NCI-H2196 (cell line): ENCODE results near the gene AGBL4.
A peak's percentile ranks its signal among the peaks of the same experiment; 100 is the strongest.
"Not testable (repeated sequence)": the region's sequence is repeated elsewhere in the genome, so short reads cannot be mapped to it uniquely, and the experiment has no call there.

ENCODE experiments used
- DNase-seq: peaks from one replicate; lab custom pipeline; 2025; ENCODE audit not compliant: unreplicated experiment; lab: John Stamatoyannopoulos, UW

Gene AGBL4

DNA sequence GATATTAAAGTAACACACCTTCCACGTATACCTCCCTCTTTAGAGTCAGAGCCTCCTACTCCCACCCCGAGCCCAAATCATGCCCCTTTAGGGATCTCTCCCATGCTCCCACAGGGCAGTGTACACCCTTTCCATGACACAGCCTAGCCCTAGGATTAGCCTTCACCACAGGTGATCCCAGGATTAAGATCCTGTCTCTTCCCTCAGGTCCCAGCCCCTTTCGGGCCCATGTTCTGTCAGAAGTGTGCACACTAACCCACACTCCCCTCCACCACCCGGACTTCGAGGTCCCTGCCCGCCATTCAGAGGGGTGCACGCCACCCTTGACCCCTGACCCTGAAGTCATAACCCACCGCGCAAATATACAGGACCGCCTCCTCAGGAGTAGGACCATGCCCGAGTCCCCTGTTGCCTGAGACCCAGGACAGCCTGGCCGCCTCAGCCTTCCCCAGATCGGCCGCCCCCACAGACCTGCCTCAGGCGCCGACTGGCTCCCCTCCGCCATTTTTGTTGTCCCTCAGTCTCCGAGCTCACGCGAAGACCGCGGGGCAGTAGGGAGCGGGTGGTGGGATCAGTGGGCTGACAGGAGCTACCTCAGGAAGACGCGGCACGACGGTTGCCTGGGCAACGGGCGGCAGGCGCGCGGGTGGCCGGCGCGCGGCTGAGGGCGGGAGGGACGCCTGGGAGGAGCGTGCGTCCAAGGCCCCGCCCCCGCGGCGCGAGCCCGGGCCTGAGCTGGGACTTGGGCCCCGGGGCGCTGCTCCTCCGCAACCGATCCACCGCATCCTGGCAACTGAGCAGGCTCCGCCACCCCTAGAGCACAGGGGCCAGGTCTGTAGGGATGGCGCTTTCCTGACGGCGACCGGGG is at the start of gene AGBL4:
AGBL4 (minus strand) TSS at position 663 of the 868 bp plus-strand sequence.
- DNase-seq = peak; percentile 84

DNA sequence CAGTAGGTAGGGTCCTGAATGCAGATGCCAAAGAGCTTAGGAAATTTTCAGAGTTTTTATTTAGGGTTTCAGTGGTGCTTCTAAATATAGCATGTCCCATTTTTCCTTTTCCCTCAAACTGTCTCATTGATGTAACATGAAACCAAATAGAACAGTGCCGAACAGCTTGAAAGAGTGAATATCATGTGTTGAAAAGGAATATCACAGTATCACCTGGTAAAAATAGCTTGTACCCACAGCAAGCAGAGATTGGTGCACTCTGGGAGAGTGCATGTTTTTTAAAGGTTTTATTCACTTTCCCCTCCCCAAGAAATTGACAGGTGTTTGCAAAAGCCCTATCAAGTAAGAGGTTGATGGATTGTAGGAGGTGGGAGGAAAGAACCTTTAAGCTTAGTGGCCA is 43.1 kb upstream of the AGBL4 start:
- DNase-seq = no peak

DNA sequence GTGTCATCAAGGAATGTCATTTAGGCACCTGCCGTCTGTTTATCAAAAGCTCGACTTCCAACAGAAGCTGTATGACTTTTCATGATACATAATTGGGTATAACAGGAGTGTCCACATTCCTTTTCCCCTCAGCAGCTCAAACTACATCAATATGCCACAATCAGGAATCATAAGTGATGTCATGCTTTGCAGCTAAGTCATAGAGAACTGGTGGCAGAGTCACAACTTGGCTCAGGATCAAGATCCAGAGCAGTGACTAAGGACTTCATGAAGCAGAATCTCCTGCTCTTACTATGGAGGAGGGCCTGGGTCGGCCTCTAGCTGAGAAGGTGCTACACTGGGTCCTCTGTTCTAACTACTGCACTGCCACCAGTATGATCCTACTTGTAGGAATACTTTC is 36.5 kb upstream of the AGBL4 start:
- DNase-seq = peak; percentile 13

DNA sequence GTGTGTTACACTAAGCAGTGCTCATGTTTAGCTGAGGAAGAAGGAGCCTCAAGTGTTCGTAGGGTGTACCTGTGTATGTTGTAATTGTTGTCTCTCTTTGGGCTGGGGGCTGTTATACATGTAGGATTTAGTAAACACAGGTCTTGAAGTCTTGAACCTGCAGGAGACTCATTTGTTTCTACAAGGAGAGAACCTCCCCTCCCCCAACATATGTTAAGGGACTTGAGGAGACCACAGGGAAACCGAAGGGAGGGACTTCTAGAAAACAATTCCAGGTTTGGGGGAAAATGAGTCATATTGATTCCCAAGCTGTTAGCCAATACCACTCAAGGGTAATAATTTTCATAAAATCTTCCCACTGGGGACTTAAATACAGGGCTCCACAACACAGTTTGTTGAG is 25.0 kb upstream of the AGBL4 start:
- no peak for DNase-seq

DNA sequence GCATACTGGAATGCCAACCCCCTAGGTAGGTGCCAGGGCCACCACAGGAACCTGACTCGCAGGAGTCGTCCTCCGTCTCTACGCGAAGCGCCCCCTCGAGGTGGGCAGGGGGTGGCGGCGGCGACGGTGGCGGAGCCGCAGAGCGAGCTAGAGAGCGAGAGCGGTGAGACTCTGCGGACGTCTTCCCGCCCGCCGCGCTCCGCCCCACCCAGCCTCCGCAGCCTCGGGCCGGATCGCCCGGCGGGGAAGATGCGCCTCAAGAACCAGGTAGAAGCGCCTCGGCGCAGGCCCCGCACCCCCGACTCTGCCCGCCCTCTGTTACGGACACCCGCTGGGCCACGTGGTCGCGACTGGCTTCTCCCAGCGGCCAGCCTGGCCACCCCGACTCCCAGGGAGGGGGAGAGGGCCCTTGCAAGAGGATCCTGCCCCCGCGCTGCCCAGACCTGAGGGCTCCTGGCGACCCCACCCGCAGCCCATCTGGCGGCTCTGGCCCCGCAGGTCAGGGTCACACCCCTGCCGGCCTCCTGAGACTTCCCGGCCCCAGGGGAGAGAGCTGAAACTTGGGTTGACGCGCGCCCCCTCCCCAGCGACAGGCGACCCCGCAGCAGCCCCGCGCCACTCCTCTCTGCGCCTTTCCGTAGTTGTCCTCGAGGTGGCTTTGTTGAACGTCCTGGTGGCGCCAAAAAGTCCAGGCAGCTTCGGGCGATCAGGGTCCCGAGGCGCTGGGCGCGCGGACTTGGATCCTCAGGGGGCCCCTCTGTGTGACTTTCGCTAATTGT is 24.4 kb upstream of the AGBL4 start:
- DNase-seq = no peak

DNA sequence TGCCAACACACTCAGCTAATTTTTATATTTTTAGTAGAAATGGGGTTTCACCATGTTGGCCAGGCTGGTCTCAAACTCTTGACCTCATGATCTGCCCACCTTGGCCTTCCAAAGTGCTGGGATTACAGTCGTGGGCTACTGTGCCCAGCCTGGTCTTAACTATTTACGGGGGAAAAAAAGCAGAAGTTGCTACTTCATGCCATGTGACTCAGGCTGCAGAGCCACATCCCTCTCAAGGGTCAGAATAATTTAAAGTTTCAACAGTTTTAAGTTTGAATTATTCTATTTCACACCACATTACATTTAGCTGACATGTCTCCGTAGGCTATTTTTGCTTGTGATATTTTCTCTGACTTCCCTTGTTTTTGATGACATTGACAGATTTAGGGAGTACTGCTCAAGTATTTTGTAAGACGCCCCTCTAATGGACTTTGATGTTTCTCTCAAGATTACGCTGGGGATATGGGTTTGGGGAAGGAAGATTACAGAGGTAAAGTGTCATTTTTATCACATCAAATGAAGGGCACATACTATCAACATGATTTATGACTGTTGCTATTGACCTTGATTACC is 14.6 kb upstream of the AGBL4 start:
- DNase-seq = no peak

DNA sequence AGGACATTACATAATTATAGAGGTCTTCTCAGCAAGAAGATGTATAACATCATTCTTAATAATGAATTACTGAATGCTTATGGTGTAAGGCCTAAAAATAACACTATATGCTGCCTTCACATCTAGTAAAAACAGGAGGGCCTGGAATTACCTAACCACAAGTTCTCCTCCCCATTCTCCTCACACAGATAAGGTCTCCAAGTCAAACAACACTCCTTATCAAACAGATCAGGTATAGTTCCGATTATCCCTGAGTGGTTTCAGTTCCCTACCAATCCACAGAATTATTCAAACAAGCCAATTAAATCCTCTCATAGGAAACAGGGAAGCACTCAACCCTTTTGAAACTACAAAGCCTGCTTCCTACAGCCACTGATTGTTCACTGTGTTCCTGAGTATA is 4.0 kb upstream of the AGBL4 start:
- DNase-seq = peak; percentile 11

DNA sequence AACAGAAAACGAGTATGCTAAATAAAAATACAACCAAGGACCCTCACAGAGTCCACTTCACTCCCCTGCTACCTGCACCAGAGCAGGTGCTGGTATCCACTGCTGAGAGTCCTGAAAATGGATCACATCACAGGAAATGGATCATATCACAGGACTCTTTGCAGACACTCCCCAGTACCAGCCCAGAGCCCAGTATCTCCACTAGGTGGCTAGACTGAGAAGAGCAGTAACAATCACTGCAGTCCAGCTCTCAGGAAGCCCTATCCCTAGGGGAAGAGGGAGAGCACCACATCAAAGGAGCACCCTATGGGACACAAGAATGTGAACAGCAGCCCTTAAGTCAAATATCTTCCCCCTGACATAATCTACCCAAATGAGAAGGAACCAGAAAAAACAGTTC is 28.0 kb downstream of the AGBL4 start:
- no peak for DNase-seq

DNA sequence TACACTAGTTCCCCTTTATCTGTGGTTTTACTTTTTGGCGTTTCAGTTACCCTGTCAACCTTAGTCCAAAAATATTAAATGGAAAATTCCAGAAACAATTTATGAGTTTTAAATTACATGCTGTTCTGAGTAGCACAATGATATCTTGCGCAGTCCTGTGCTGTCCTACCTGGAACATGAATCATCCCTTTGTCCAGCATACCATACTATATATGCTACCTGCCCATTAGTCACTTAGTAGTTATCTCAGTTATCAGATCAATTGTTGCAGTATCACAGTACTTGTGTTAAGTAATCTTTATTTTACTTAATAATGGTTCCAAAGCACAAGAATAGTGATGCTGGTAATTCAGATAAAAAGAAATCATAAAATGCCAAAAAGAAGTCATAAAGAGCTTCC is 52.7 kb downstream of the AGBL4 start:
- no peak for DNase-seq

DNA sequence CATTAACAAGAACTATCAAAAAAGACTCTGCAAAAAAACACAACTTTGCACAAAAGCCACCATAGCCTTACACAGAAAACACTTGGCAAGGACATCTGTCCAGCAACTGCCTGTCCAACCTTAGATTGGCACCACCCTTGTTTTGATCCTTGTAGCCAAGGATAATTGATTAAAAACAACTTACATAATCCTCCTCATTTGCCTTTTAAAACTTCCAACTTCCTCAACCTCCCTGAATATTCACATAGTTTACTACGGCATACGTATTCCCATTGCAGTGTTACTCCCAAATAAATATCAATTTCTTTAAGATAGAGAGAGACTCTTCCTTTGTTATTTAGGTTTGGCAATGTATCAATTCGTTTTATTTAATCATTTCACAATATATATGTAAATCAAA is 72.4 kb downstream of the AGBL4 start:
- no peak for DNase-seq

DNA sequence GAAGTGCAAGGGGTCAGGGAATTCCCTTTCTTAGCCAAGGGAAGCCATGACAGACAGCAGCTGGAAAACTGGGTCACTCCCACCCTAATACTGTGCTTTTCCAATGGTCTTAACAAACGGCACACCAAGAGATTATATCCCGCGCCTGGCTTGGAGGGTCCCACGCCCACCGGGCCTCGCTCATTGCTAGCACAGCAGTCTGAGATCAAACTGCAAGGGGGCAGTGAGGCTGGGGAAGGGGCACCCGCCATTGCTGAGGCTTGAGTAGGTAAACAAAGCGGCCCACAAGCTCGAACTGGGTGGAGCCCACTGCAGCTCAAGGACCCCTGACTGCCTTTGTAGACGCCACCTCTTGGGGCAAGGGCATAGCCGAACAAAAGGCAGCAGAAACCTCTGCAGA is 108.5 kb downstream of the AGBL4 start:
- DNase-seq = not testable (repeated sequence)

DNA sequence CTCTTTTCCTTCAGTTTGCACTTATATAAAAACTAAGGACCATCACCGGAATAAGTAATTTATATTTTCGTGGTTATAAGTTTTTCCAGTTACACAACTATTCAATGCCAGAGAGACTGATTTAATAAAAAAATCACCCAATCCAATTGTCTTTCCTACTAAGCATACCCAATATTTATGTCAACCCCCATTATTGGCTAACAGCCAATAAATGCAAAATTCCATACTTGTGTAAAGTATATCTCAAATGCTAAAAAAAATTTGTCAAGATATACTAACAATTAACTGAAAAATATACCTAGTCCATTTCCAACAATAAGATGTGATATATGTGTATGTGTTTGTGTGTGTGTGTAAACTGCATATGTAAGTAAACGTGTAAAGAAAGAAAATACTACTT is 117.4 kb downstream of the AGBL4 start:
- no peak for DNase-seq

DNA sequence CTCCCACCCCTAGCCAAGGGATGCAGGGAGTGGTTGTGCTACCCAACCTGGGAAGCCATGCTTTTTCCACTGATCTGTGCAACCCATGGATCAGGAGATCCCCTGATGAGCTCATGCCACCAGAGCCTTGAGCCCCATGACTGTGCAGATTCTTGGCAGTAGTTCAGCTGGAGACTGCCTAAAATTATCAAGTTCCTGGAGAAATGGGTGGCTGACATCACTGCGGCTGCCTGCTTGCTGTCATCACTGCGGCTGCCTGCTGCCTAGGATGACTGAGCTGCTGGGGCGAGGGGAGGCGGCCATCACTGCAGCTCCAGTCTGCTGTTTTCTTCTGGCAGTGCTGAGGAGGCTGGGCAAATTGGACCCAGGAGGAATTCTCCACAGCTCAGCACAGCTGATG is 159.2 kb downstream of the AGBL4 start:
- no peak for DNase-seq

DNA sequence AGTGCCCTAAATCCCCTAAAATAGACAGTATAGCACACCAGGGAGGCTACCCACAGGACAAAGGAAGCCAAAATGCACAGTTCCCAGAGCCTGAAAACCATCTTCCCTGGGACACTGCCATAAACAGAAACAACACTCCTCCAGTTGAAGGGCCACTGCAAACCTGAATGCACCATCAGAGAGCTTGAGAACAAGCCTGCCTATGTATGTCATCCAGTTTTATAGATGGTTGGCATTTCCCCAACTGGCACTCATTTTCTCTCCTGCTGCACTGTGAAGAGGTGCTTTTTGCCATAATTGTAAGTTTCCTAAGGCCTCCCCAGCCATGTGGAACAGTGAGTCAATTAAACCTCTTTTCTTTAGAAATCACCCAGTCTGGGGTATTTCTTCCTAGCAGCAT is 169.0 kb downstream of the AGBL4 start:
- DNase-seq = peak; percentile 4

DNA sequence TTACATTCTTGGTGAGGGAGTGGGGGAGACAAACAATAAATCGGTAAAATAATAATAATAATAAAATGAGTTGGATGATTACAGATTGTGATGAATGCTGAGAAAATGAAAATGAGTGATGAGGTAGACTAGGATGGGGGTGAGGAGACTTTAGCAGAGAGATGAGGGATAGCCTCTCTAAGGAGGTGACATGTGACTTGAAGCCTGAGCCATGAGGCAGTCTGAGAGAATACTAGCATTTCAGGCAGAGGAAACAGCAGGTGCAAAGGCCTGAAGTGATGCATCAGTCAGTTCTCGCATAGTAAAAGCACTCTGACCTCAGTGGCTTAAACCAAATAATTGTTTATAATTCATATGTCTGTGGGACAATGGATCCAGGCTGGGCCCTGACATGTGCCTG is 181.2 kb downstream of the AGBL4 start:
- no peak for DNase-seq

DNA sequence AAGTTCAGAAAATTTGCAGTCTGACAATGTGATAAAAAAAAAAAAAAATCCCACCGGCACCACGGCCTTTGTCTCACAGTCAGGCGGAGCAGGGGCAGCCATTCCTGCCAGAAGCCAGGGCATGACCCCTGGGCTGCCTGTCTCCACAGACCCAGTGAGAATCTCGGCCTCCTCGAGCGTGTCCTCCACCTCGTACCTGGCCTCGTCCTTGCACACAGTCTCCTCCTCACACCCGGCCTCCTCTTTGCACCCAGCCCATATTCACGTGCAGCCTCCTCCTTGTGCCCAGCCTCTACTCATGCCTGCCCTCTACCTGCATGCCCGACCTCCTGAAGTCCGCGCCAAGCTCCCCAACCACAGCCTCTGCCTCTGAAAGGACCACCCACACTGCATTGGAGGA is 182.0 kb downstream of the AGBL4 start:
- no peak for DNase-seq

DNA sequence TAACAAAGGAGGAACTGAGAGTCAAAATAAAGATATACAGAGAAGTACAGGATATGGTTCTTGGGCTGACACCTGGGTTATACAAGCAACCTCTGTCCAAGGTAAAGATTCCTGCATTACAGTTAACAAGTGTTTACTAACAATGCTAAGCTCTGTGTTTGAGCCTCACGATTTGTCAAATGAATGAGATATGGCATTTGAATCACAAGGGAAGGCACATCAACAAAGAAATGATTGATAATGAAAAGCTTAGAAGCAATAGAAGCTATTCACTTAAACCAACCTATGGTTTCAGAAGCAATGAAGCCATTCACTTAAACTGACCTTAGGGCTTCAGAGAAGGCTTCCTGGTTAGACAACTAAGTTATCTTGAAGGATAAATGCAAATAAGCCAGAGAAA is 199.5 kb downstream of the AGBL4 start:
- no peak for DNase-seq

DNA sequence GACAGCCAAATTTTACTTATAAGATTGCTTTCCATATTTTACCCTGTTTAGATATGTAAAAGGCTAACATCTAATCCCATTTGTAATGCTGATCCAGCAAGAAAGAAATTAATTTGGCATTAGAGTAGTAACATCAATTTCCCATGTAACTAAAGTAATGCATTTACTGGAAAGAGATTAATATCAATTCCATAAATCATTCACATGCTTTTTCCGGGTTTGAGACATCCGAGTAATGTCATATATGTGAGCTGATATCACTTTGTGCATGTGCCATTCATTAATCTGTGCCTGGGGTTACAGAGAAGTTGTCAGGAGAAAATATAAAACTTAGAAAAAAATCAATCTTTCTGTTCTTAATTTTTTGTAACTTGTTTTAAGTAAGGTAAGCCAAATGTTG is 206.1 kb downstream of the AGBL4 start:
- no peak for DNase-seq

DNA sequence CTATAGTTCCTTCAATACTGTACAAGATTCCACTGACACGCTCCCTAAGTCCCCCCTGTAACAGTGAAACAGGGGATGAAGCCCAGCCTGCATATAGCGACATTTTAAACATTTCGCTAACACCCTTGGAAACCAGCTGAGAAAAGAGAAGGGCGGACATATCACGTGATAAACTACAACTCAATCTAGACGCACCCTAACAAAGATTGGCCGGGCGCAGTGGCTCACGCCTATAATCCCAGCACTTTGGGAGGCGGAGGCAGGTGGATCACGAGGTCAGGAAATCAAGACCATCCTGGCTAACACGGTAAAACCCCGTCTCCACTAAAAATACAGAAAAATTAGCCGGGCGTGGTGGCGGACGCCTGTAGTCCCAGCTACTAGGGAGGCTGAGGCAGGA is 236.7 kb downstream of the AGBL4 start:
- not testable (repeated sequence) for DNase-seq

DNA sequence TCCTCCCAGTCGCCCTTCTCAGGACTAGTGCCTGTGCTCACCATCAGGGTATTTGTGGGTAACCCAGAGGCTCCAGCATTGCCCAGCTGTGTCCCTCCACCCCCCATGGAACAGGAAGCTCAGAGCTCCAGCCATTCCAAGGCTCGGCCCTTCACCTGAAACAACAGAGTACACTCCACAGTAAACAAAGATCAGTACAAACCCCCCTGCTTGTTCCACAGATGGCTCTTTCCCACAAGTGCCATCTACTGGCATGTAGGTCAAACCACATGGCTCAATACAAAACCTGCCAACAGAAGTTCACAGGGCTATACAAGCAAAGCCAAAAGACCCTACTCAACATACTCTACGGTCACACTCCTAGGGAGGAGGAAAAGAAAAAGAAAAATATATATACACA is 258.7 kb downstream of the AGBL4 start:
- no peak for DNase-seq

DNA sequence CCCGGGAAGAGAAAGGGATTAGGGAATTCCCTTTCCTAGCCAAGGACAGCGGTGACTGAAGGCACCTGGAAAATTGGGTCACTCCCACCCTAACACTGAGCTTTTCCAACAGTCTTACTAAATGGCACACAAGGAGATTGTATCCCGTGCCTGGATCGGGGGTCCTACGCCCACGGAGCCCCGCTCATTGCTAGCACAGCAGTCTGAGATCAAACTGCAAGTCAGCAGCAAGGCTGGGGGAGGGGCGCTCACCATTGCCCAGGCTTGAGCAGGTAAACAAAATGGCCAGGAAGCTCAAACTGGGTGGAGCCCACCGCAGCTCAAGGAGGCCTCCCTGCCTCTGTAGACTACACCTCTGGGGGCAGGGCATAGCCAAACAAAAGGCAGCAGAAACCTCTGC is 285.6 kb downstream of the AGBL4 start:
- not testable (repeated sequence) for DNase-seq

DNA sequence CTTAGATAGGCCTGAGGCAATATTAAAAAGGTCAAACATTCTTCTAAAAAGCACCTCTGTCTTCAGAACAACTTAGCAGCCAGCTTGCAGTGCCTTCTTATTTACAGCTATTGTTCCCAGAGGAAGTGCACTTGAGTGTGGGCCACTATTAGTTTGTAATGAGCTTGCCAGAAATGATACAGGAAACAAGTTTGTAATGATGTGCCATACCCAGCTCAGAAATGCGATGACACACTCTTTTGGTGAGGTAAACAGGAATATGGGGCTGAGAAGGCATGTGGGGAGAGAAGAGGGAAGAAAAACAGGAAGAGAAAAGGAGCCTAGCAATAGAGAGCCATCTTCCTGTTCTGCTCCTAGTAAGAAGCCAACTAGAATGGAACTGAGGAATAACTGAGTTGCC is 295.4 kb downstream of the AGBL4 start:
- DNase-seq = no peak
